Endodermal cell (in vitro differentiated cells): ENCODE results near the gene MARCHF5. TPM values are rescaled to one million over a fixed set of nuclear protein-coding genes. Genes with fewer than 3 reads are reported as not detected.
A peak's percentile ranks its signal among the peaks of the same experiment; 100 is the strongest.

Source experiments
- DNase-seq: peaks from one replicate; pipeline ENCODE4 v3.0.0-alpha.2; 2017
- H3K27ac ChIP-seq: 2 replicates; pipeline ENCODE4 v1.5.1; 2013; ENCODE audit warnings: mild to moderate bottlenecking, low read depth, low read length, moderate library complexity
- H3K27me3 ChIP-seq: 2 replicates; pipeline ENCODE4 v1.6.1; 2013; ENCODE audit warnings: mild to moderate bottlenecking, low read length, moderate library complexity; ENCODE audit not compliant: insufficient read depth, control insufficient read depth, poor library complexity, severe bottlenecking
- H3K36me3 ChIP-seq: 2 replicates; pipeline ENCODE4 v1.7.0; 2013; ENCODE audit warnings: mild to moderate bottlenecking, low read length, moderate library complexity; ENCODE audit not compliant: control insufficient read depth, insufficient read depth
- H3K4me1 ChIP-seq: one replicate; pipeline ENCODE4 v1.7.0; 2013; ENCODE audit warnings: low read length; ENCODE audit not compliant: control insufficient read depth, insufficient read depth
- H3K4me3 ChIP-seq: 2 replicates; pipeline ENCODE4 v1.5.1; 2013; ENCODE audit warnings: mild to moderate bottlenecking, low read length, moderate library complexity
- H3K9ac ChIP-seq: 2 replicates; pipeline ENCODE4 v1.6.1; 2013; ENCODE audit warnings: mild to moderate bottlenecking, low read length, moderate library complexity; ENCODE audit not compliant: poor library complexity, severe bottlenecking; ENCODE audit errors: extremely low read depth
- H3K9me3 ChIP-seq: 2 replicates; pipeline ENCODE4 v1.6.1; 2013; ENCODE audit warnings: mild to moderate bottlenecking, low read length, moderate library complexity; ENCODE audit not compliant: control insufficient read depth
- H3K27ac Mint-ChIP-seq: 2 replicates; pipeline ENCODE4 v1.8.0; 2020; ENCODE audit warnings: mixed read lengths
- H3K27me3 Mint-ChIP-seq: 2 replicates; pipeline ENCODE4 v1.8.0; 2021; ENCODE audit warnings: mild to moderate bottlenecking, mixed read lengths; ENCODE audit not compliant: insufficient read depth
- H3K36me3 Mint-ChIP-seq: 2 replicates; pipeline ENCODE4 v1.8.0; 2020; ENCODE audit warnings: low read depth, mixed read lengths
- H3K4me1 Mint-ChIP-seq: 2 replicates; pipeline ENCODE4 v1.8.0; 2020; ENCODE audit warnings: mixed read lengths
- H3K4me3 Mint-ChIP-seq: 2 replicates; pipeline ENCODE4 v1.8.0; 2020; ENCODE audit warnings: mild to moderate bottlenecking, moderate library complexity, mixed read lengths
- H3K9me3 Mint-ChIP-seq: 2 replicates; pipeline ENCODE4 v1.8.0; 2020; ENCODE audit warnings: mild to moderate bottlenecking, mixed read lengths
- CTCF ChIP-seq: fragments of 200-600 bp; sonication (generic); conservative IDR thresholded peaks from 2 replicates; pipeline ENCODE4 v1.5.0; 2021; ENCODE audit warnings: antibody characterized with exemption, mild to moderate bottlenecking
- WGBS, 2 experiments: methylation state at CpG; one replicate each; pipeline versions ENCODE4 v1.1.5 to v1.1.7; 2013; ENCODE audit warnings: missing lambda C conversion rate in 2 of 2, mixed read lengths in 1 of 2; ENCODE audit not compliant: insufficient coverage in 1 of 2, insufficient read length in 1 of 2; 5-methylcytosine and 5-hydroxymethylcytosine counted together
- total RNA-seq, 2 donors: library from RNA; stranded (reverse); fragmentation: NEBNext Ultra II Directional in 1 of 2; extraction: Animal tissue kit (Norgen Biotek cat#: 25700) in 1 of 2; gene quantifications; 2 replicates in 1 of 2; 3 replicates in 1 of 2; pipeline ENCODE4 v1.2.1, GENCODE V29; 2021

The MARCHF5 gene
- total RNA-seq, 2 donors from 2014 or later, result 29.8 to 38.0 TPM

- Mint-ChIP-seq H3K27ac (no peak overlapping the region), H3K36me3 (peaks cover 32% of the 10 kb centered on the region), H3K9me3 (no peaks in the 10 kb centered on the region), H3K4me1 (peaks cover 25% of the 10 kb centered on the region), H3K4me3 (no peak overlapping the region), H3K27me3 (no peaks in the 10 kb centered on the region)
- H3K27ac ChIP-seq, result no peak overlapping the region
- no peaks in the 10 kb centered on the region for H3K9me3 ChIP-seq
- no peak for DNase-seq
- no peaks in the 10 kb centered on the region for H3K27me3 ChIP-seq
- no peaks in the 10 kb centered on the region for H3K4me1 ChIP-seq
- H3K36me3 ChIP-seq, result peaks cover 28% of the 10 kb centered on the region
- no peak overlapping the region for H3K4me3 ChIP-seq
- H3K9ac ChIP-seq, result no peak overlapping the region
- TF ChIP-seq CTCF, result no peak
Measured at GRCh38 chr10:92303096-92303495, 12.1 kb downstream of the MARCHF5 start.

GRCh38 chr10:92304061-92304460 is 13.1 kb downstream of the MARCHF5 start:
- peaks cover 32% of the 10 kb centered on the region for H3K36me3 Mint-ChIP-seq
- no peak overlapping the region for H3K4me3 ChIP-seq
- H3K27ac ChIP-seq, result no peak overlapping the region
- no peak overlapping the region for H3K9ac ChIP-seq
- no peak overlapping the region for H3K4me3 Mint-ChIP-seq
- H3K36me3 ChIP-seq, result peaks cover 22% of the 10 kb centered on the region
- H3K27me3 ChIP-seq, result no peaks in the 10 kb centered on the region
- H3K9me3 ChIP-seq, result no peaks in the 10 kb centered on the region
- no peaks in the 10 kb centered on the region for H3K27me3 Mint-ChIP-seq
- TF ChIP-seq CTCF, result no peak
- peaks cover 25% of the 10 kb centered on the region for H3K4me1 Mint-ChIP-seq
- no peak overlapping the region for H3K27ac Mint-ChIP-seq
- 80 to 95% methylated on average over 1 of the region's 1 CpG for WGBS, 2 experiments
- H3K4me1 ChIP-seq, result no peaks in the 10 kb centered on the region
- no peak for DNase-seq
- H3K9me3 Mint-ChIP-seq, result no peaks in the 10 kb centered on the region

- H3K4me3 ChIP-seq, result no peak overlapping the region
- no peak overlapping the region for H3K4me3 Mint-ChIP-seq
- no peak overlapping the region for H3K9ac ChIP-seq
- H3K27me3 ChIP-seq, result no peaks in the 10 kb centered on the region
- peak overlapping the region; percentile 55 for H3K27ac Mint-ChIP-seq
- H3K9me3 ChIP-seq, result no peaks in the 10 kb centered on the region
- H3K36me3 ChIP-seq, result peaks cover 12% of the 10 kb centered on the region
- H3K4me1 ChIP-seq, result no peaks in the 10 kb centered on the region
- DNase-seq, result no peak
- 86 to 92% methylated on average over 13 of the region's 13 CpGs for WGBS, 2 experiments
- H3K27me3 Mint-ChIP-seq, result no peaks in the 10 kb centered on the region
- H3K27ac ChIP-seq, result no peak overlapping the region
- H3K4me1 Mint-ChIP-seq, result peaks cover 25% of the 10 kb centered on the region
- TF ChIP-seq CTCF, result no peak
- H3K9me3 Mint-ChIP-seq, result no peaks in the 10 kb centered on the region
- H3K36me3 Mint-ChIP-seq, result peaks cover 21% of the 10 kb centered on the region
Measured at GRCh38 chr10:92305133-92306072, 14.4 kb downstream of the MARCHF5 start.
